DMS153 treated with DMSO at 0.1 percent for 48 hours (cell line): ENCODE results near the gene EXOC6.

Source experiments
- DNase-seq: peaks from one replicate; lab custom pipeline; 2025; ENCODE audit not compliant: unreplicated experiment; lab: John Stamatoyannopoulos, UW

EXOC6 gene

DNA sequence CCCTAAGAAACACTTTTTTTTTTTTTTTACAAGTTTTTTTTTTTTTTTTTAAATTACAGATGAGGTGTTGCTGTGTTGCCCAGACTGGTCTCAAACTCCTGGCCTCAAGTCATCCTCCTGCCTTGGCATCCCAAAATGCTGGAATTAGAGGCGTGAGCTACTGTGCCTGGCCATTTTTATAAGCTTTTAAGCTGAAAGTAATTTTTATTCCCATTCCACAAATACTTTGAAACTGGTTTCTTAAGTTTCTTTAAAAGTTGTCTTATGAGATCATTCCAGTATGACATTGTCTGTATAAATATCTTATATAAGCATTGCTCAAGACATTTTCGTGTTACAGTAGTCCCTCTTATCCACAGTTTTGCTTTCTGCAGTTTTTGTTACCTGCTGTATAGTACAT, 150.9 kb downstream of the EXOC6 start:
- no peak for DNase-seq

DNA sequence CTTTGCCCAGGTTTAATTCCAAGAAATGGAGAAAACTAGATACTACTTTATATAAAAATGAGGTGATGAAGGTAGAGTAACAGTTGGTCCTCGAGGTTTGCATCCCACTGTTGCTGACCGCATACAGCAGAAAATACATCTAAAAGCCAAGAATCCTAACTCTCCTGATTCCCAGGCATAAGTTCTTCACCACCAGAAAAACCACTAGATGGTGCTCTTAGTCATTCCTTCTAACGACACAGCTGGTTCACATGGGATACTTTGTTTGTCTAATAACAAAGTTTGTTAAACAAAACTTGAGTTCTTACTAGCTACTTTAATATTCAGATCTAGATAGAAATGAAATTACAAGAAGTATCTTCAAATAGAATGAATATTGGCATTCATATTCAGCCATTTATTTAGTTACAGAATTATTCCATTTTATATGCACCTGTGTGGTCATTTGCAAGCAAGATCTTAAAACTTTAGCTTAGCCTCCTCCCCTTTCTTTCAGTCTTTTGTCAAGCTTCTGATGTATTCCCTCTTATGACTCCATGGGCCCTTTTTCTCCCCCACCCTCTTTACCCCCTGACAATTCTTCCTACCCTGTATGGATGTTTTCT, 158.2 kb downstream of the EXOC6 start:
- no peak for DNase-seq

DNA sequence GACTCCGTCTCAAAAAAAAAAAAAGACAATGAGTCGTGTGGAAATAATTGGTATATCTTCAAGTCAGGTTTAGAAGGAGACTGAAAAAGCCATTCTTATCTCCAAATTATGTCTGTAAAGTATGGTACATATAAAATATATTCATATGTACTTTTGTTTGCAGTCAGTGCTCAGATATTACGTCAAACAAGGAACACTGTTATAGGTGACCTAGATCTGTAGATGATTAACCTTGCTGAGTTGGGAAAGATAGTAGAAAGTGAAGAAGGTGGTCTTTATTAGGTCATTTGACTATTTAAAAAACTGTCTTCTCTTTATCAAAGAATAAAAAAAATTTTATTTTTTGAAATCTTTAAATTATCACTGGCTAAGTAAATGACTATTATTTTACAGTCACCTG, 167.4 kb downstream of the EXOC6 start:
- no peak for DNase-seq

DNA sequence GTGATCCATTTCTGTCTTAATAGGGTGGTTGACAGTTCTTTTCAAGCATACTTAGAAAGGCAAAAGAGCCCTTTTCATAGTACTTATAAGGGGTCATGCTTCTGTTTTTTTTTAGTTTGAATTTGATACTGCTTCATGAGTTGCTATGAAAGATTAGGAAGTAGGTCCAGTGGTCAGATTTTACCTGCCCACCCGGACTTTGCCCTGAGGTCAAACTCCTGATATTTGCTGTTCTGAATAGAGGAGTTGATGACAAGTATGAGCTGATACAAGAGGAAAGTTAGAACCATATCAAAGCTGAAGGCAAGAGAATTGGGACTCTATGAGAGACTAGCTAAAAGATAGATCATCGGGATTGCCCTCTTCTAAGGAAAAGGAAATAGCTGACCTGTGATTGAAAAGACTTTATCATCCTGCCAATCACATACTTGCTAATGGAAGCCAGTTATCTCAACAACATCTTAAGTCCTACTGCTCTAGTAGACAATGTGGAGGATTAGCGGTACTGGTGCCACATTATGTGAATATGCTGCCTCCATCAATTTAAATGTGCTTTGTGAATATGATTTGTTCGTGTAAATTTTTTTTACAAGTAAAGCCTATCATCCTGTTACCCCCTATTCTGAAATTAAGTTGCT, 174.8 kb downstream of the EXOC6 start:
- no peak for DNase-seq

DNA sequence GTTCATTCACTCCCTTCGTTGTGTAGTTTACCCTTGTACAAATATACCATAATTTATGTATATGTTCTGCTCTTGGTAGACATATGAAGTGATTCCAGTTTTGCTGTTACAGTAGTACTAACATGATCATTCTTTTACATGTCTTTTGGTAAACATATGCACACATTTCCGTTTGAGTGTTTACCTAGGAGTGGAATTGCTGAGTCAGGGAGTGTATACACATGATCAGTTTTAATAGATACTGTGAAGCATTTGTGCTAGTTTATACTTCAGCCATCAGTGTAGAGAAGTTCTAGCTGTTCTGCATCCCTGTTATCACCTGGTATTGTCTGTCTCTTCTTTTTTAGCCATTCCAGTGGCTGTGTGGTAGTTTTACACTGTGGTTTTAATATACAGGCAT, 177.8 kb downstream of the EXOC6 start:
- DNase-seq: no peak

DNA sequence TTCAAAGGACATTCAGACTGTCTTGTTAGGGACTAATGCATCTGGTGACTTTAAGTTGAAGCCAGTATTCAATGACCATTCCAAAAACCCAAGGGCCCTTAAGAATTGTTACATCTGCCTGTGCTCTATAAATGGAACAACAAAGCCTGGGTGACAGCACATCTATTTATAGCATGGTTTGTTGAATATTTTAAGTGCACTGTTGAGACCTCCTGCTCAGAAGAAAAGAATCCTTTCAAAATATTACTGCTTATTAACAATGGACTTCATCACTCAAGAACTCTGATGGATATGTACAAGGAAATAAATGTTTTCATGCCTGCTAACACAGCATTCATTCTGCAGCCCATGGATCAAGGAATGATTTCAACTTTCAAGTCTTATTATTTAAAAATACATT, 179.2 kb downstream of the EXOC6 start:
- no peak for DNase-seq

DNA sequence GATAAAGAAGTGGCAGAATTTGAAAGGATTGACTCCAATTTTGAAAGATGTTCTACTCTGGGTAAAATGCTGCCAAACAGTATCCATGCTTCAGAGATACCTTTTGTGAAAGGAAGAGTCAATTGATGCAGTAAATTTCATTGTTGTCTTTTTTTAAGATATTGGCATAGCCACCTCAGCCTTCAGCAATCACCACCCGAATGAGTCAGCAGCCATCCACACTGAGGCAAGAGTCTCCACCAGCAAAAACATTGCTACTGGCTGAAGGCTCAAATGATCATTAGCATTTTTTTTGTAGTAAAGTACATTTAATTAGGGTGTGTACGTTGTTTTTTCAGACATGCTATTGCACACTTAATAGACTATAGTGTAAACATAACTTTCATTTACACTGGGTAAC, 180.6 kb downstream of the EXOC6 start:
- no peak for DNase-seq

DNA sequence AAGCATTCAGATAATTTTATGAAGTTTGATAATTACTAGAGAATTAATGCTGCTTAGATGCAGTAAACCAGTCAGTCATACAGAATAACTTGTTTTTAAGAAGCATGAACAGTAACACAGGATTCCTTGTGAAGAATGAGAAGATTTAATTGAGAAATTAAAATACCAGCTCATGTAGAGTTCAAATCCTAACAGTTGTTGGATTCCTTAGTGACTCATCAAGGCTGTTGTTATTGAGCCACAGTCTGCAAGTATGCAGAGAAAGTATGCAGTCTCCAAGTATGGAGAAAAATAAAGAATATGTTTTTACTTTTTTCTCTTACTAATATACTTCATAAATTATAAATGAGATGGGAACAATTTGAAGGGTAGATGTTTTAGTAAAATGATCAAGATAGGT, 182.1 kb downstream of the EXOC6 start:
- no peak for DNase-seq

DNA sequence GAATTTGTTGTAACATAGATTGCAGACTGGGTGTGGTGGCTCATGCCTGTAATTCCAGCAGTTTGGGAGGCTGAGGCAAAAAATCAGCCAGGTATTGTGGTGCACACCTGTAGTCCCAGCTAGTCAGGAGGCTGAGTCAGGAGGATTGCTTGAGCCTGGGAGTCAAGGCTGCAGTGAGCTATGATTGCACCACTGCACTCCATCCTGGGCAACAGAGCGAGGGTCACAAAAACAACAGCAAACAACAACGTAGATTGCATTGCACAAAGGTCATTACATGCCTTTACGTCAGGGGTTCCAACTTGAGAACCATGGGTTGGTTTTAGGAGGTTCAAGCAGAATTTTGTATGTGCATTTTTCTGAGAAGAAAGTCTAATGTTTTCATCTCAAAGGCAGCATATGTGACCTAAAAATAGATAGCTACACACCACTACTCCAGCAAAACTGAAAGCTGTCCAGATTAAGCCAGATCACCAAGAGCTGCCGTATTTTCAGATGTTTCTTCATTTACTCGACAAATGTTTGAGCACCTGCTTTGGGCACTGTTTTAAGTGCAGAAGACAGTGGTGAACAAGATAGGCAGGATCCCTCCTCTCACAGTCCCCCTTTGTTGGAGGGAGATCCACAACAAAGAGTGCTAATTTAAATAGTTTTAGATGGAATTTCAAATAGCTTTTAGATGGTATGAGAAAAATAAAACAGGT, 183.9 kb downstream of the EXOC6 start:
- no peak for DNase-seq

DNA sequence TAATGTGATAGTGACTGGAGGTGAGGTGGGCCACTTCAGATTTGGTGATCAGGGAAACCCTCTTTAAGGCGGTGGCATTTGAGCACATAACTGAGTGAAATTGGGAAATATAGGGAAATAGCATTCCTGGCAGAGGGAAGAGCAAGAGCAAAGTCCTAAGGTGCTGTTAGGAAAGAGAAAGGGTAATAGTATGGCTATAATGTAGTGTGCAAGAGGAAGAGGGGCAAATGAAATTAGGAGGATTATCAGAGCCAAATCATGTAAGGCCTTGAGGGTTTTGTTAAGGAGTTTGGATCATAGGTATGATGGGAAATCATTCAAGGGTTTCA, 184.5 kb downstream of the EXOC6 start:
- no peak for DNase-seq

DNA sequence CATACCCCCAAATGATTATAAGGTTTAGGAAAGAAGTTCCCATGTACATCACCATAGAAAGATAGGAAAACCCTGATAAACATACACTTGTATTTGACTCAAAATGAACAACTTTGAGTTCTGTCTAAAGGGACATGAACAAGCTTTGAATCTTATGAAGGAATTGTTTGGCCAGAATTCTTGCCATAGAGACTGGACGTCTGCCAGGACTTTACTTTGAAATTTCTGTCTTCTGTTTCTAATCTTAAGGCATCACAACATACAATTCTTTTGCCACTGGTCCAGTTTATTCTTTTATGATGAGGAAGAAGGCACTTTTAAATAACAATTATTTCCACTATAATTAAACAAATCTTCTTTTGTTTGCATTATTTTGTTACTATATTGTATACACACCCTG, 186.1 kb downstream of the EXOC6 start:
- no peak for DNase-seq

DNA sequence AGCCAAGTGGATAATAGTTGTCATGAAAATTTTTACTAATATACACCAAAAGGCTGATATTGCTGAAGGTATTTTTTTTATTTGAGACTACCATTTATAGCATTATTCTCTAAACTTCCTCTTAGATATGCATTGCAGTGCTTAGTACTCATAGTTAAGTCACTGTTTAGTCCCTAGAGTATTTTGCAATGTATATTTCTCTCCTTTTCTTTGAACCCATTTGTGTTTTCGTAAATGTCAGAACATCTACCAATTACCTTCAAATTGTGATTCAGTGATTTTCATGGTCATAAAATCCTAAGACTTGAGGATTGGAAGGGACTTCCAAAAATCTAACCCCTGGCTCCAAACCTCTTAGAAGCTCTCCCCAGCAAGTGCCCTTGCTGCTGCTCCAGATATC, 190.8 kb downstream of the EXOC6 start:
- DNase-seq: no peak

DNA sequence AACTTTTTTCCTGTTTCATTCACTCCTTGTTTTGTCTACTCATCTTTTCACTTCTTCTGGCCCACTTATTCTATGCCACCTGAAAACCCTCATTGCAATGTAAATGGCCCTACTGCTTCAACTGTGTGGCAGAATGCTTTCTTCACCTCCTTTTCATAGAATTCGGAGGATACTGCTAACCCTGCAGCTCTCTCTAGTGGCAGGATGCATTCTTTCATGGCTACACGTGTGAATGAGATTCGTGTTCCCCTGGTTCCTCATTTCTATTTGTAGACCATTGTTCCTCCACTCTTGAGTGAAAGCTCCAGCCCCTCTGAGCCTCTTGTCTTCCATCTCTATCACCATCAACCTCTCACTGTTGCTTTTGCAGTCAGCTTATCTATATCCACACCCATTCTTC, 191.4 kb downstream of the EXOC6 start:
- no peak for DNase-seq

DNA sequence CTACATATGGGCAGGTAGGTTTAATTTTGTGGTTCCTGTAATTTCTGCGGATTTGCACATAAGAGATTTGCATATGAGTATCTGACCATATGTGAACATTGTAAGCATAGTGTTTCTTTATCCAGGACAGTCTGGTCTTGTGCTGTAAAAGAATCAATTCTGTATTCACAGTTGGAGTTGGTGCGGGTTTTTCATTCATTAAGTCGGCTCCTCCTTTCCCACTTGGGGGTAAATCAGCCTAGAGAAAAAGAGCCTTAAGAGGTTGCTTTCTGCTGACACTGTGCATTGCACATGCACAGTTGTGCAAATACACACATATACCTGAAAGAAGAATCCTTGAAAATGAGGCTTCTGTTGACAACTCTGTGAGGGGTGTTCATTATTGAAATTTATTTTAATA, 206.2 kb downstream of the EXOC6 start:
- DNase-seq: no peak

DNA sequence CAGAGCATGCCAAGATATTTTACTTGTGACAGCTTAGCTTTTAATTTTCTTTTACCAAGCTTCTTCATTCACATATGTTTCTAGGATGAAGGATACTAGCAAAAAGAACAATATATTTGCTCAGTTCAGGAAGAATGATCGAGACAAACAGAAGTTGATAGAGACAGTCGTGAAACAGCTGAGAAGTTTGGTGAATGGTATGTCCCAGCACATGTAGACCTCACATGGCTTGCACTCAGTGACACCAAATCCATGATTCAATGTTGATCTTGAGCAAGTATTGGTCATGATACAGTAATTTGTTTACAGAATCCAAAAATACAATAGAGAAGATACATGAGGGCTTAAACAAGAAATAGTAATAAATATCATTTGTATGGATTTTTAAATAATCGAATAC, 209.8 kb downstream of the EXOC6 start:
- no peak for DNase-seq

DNA sequence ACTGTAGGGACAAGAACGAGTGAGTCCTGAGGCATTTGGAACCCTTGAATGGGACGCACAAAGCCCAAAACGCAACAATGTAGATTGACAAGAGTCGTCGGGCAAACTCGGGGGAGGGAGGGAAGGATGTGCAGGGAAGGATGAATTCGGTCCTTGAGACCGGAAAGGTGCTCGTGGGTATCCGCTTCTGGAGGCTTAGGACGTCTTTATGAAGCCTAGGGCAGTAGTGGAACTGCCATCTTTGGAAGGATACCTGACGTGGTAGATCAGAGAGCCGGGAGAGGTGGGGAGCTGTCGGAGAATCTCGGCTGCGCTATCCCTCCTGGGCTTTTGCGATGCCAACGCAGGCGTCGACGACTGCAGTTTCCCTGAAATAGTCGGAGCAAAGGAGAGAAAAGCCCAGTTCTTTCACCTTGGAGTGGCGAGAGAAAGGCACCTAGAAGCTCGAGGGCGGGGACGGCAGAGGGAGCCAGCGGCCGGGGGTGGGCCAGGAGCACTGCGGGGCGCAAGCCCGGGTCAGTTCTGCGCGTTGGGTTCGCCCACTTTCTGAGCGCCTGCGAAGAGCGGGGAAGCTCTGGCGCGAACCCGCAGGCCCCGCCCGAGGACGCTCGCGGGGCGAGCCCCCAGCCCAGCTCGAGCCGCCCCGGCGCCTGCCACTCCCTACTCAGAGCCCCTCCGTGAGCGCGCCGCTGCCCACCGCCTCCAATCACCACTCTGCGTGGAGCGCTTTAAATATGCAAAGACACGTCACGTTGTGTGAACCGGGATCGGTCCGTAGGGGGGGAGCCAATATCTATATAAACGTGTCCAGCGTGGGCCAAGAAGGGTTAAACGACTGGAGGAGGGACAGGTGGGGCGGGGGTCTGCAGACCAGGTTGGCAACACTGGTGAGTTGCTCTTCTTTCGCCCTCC, 211.9 kb downstream of the EXOC6 start, which contains the start of gene CYP26C1:
Gene CYP26C1, plus strand, starts transcription at position 824 of the 912 bp plus-strand sequence. CDS start 466 bp downstream, outside the sequence.
- DNase-seq: no peak

DNA sequence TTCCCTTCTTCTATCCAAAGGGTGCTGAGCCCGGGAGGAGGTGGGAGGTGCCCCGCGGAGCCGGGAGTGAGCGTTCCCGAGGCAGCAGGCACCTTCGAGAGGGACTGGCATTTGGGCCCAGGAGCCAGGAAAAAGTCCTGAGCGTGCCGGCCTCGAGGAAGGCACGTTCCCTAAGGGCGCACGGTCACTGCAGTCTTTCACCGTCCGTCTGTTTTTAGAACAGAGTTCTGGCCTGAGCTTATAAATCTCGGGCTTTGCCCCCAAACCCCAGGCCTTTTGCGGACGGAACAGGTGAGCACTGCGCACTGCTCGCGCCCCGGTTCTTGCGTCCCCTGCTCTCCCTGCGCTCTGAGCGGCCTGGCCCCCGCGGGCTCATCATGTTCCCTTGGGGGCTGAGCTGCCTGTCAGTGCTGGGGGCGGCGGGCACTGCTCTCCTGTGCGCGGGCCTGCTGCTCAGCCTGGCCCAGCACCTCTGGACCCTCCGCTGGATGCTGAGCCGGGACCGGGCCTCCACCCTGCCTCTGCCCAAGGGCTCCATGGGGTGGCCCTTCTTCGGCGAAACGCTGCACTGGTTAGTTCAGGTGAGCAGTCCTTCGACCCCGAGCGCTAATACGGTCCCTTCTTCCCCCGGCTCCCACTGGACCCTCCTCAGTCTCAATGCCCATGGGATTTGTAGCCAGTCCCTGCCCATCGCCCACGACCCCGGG, 212.7 kb downstream of the EXOC6 start:
- no peak for DNase-seq

DNA sequence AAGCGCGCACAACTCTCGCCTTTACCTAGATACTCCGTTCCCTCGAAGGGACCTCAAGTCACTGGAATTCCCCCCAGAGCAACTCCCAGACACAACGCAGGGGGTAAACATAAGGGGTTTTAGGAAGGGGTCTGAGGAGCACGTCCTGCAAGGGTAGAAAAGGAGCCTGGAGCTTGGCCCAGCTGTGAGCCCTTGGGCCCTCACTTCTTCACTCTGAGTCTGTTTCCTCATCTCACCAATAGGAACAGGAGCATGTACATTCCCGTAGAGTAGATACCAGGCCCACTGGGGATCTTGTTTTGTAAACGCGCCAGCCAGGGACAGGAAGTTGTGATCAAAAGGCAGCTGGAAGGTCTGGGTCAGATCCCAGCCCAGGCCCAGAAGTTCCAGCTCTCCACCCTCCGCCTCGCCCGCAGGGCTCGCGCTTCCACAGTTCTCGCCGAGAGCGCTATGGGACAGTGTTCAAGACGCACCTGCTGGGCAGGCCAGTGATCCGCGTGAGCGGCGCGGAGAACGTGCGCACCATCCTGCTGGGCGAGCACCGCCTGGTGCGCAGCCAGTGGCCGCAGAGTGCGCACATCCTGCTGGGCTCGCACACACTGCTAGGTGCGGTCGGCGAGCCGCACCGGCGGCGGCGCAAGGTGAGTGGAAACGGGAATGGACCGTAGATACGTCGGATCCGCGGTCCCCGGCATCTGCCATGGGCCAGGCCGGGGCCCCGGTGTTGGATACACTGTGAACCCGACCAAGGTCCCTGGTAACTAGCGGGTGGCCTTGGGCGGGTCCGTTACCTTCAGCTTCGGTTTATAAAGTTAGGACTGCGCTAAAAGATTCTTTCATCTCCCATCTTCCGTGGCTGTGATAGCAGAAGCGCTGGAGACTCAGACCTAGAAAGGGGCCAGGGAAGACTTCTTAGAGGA, 213.5 kb downstream of the EXOC6 start:
- DNase-seq: no peak

DNA sequence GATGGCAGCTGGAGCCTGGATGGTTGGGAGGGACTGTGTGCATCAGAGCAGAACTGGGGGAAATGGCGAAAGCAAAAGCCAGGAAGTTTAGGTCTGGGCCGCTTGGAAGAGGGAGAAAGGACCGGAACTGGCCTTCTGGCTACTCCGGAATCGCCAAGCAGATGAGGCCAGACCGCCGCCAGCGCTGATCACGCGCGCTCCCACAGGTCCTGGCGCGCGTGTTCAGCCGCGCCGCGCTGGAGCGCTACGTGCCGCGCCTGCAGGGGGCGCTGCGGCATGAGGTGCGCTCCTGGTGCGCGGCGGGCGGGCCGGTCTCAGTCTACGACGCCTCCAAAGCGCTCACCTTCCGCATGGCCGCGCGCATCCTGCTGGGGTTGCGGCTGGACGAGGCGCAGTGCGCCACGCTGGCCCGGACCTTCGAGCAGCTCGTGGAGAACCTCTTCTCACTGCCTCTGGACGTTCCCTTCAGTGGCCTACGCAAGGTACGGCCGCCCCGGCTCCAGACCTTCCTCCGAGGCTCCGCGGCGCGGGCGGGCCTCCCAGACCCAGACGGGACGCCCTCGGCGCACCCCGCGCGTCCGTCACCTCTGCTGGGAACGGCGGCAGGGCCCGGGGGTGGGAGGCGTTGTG, 214.3 kb downstream of the EXOC6 start:
- no peak for DNase-seq
